Panc1 (cell line): Measurements from ENCODE around the gene SPRED2.

Experiments
- CTCF ChIP-seq: fragments of 450-650 bp; IDR thresholded peaks from 2 replicates; pipeline ENCODE4 v1.5.1; 2017; ENCODE audit warnings: mild to moderate bottlenecking
- POLR2AphosphoS5 ChIP-seq: IDR thresholded peaks from 2 replicates; pipeline ENCODE4 v1.6.1; 2012; ENCODE audit warnings: mild to moderate bottlenecking, low read depth, low read length, moderate library complexity
- REST ChIP-seq, 2 experiments: IDR thresholded peaks; 2 replicates each; pipeline ENCODE4 v1.6.1; 2011 to 2012; ENCODE audit warnings: low read depth in 2 of 2, control low read depth in 1 of 2, low read length in 1 of 2, mild to moderate bottlenecking in 1 of 2, moderate library complexity in 1 of 2; ENCODE audit not compliant: insufficient read depth in 1 of 2
- TCF7L2 ChIP-seq: IDR thresholded peaks from 2 replicates; pipeline ENCODE4 v1.6.1; 2011; ENCODE audit warnings: mild to moderate bottlenecking, low read depth, low read length, inconsistent platforms

- TF ChIP-seq CTCF (no peak), POLR2AphosphoS5 (no peak), REST (IDR thresholded peaks at IDR 0.05; ENCODE audit: insufficient read depth in 1 of 2, low read depth in 2 of 2, low read length in 1 of 2) (no peak), TCF7L2 (no peak)
These were observed 2.4 kb downstream of the SPRED2 start for GRCh38 chr2:65429786-65430602.
